H9 (cell line): ENCODE data around the gene MAP1LC3B. TPM values are rescaled to one million over a fixed set of nuclear protein-coding genes. Genes with fewer than 3 reads are reported as not detected.

Experiments
- DNase-seq: peaks from one replicate; pipeline ENCODE4 v3.0.0-alpha.2; 2017
- H2AFZ ChIP-seq: one replicate; pipeline ENCODE4 v1.6.1; 2013; ENCODE audit warnings: mild to moderate bottlenecking, low read length, control low read depth, moderate library complexity
- H2AK5ac ChIP-seq: 2 replicates; pipeline ENCODE4 v1.6.1; 2013; ENCODE audit warnings: low read length, control low read depth, mixed read lengths; ENCODE audit not compliant: insufficient read length
- H2BK120ac ChIP-seq: one replicate; pipeline ENCODE4 v1.6.1; 2013; ENCODE audit warnings: low read depth, mild to moderate bottlenecking, low read length, control low read depth, inconsistent platforms; ENCODE audit not compliant: poor library complexity, severe bottlenecking
- H2BK12ac ChIP-seq: 2 replicates; pipeline ENCODE4 v1.6.1; 2013; ENCODE audit warnings: low read length, control low read depth, mixed read lengths, low read depth; ENCODE audit not compliant: insufficient read length
- H2BK15ac ChIP-seq: 2 replicates; pipeline ENCODE4 v1.6.1; 2013; ENCODE audit warnings: low read depth, low read length, control low read depth
- H2BK20ac ChIP-seq: one replicate; pipeline ENCODE4 v1.6.1; 2013; ENCODE audit warnings: low read depth, mild to moderate bottlenecking, low read length, control low read depth, inconsistent platforms; ENCODE audit not compliant: poor library complexity, severe bottlenecking
- H2BK5ac ChIP-seq: 2 replicates; pipeline ENCODE4 v1.6.1; 2013; ENCODE audit warnings: low read length, control low read depth, mixed read lengths; ENCODE audit not compliant: insufficient read length
- H3K14ac ChIP-seq: 2 replicates; pipeline ENCODE4 v1.6.1; 2013; ENCODE audit warnings: low read length, control low read depth; ENCODE audit not compliant: insufficient read depth
- H3K18ac ChIP-seq: 2 replicates; pipeline ENCODE4 v1.6.1; 2013; ENCODE audit warnings: low read depth, mild to moderate bottlenecking, mixed read lengths, low read length, control low read depth; ENCODE audit not compliant: insufficient read length
- H3K23ac ChIP-seq: 2 replicates; pipeline ENCODE4 v1.6.1; 2013; ENCODE audit warnings: low read length, control low read depth, mixed read lengths, low read depth; ENCODE audit not compliant: insufficient read length
- H3K23me2 ChIP-seq: 2 replicates; pipeline ENCODE4 v1.6.1; 2013; ENCODE audit warnings: low read depth, mild to moderate bottlenecking, mixed read lengths, low read length, control low read depth; ENCODE audit not compliant: insufficient read length, poor library complexity, severe bottlenecking
- H3K27ac ChIP-seq: 2 replicates; pipeline ENCODE4 v1.5.1; 2013; ENCODE audit warnings: low read length, control low read depth, mixed read lengths, low read depth; ENCODE audit not compliant: insufficient read length
- H3K27me3 ChIP-seq: 2 replicates; pipeline ENCODE4 v1.6.1; 2013; ENCODE audit warnings: low read length, control low read depth, inconsistent platforms; ENCODE audit not compliant: insufficient read depth
- H3K4ac ChIP-seq: 2 replicates; pipeline ENCODE4 v1.6.1; 2013; ENCODE audit warnings: low read depth, mild to moderate bottlenecking, control low read depth, inconsistent platforms, low read length, moderate library complexity
- H3K4me1 ChIP-seq: 2 replicates; pipeline ENCODE4 v1.6.1; 2013; ENCODE audit warnings: low read length, control low read depth, inconsistent platforms; ENCODE audit not compliant: insufficient read depth
- H3K4me2 ChIP-seq: 2 replicates; pipeline ENCODE4 v1.6.1; 2013; ENCODE audit warnings: low read length, control low read depth, mixed read lengths; ENCODE audit not compliant: insufficient read length, insufficient read depth
- H3K56ac ChIP-seq: 2 replicates; pipeline ENCODE4 v1.6.1; 2013; ENCODE audit warnings: low read depth, mild to moderate bottlenecking, mixed read lengths, low read length, control low read depth; ENCODE audit not compliant: insufficient read length
- H3K79me1 ChIP-seq: 2 replicates; pipeline ENCODE4 v1.6.1; 2013; ENCODE audit warnings: low read depth, mild to moderate bottlenecking, moderate library complexity, low read length, control low read depth, inconsistent platforms; ENCODE audit not compliant: insufficient read depth, poor library complexity, severe bottlenecking
- H3K79me2 ChIP-seq: 2 replicates; pipeline ENCODE4 v1.6.1; 2013; ENCODE audit warnings: low read length, control low read depth, inconsistent platforms; ENCODE audit not compliant: insufficient read depth
- H3K9ac ChIP-seq: 2 replicates; pipeline ENCODE4 v1.6.1; 2013; ENCODE audit warnings: low read length, control low read depth, mixed read lengths; ENCODE audit not compliant: insufficient read length; ENCODE audit errors: extremely low read depth
- H3K9me3 ChIP-seq: one replicate; pipeline ENCODE4 v1.6.1; 2013; ENCODE audit warnings: low read depth, low read length, inconsistent platforms; ENCODE audit not compliant: control insufficient read depth
- H3T11ph ChIP-seq: one replicate; pipeline ENCODE4 v1.6.1; 2013; ENCODE audit warnings: mild to moderate bottlenecking, low read length, control low read depth, inconsistent platforms
- H4K20me1 ChIP-seq: one replicate; pipeline ENCODE4 v1.6.1; 2013; ENCODE audit not compliant: control insufficient read depth, insufficient read length, insufficient read depth
- H4K5ac ChIP-seq: 2 replicates; pipeline ENCODE4 v1.6.1; 2013; ENCODE audit warnings: low read depth, mild to moderate bottlenecking, mixed read lengths, low read length, control low read depth; ENCODE audit not compliant: insufficient read length
- H4K8ac ChIP-seq: replicated peaks from 2 replicates; pipeline ENCODE4 v1.6.1; 2013; ENCODE audit warnings: low read length, control low read depth, mixed read lengths, low read depth; ENCODE audit not compliant: insufficient read length
- H4K91ac ChIP-seq: 2 replicates; pipeline ENCODE4 v1.6.1; 2013; ENCODE audit warnings: low read depth, mild to moderate bottlenecking, moderate library complexity, mixed read lengths, low read length, control low read depth; ENCODE audit not compliant: insufficient read length
- H3K27ac Mint-ChIP-seq, 3 experiments: 2 replicates in 2 of 3; 3 replicates in 1 of 3; pipeline ENCODE4 v1.8.0; 2020 to 2021; ENCODE audit warnings: mixed read lengths in 3 of 3, mild to moderate bottlenecking in 1 of 3, moderate library complexity in 1 of 3
- H3K27me3 Mint-ChIP-seq: 2 replicates; pipeline ENCODE4 v1.8.0; 2021; ENCODE audit warnings: low read depth, mild to moderate bottlenecking, moderate library complexity, mixed read lengths
- H3K36me3 Mint-ChIP-seq, 3 experiments: 2 replicates in 2 of 3; 3 replicates in 1 of 3; pipeline ENCODE4 v1.8.0; 2020 to 2021; ENCODE audit warnings: low read depth in 3 of 3, mixed read lengths in 3 of 3; ENCODE audit not compliant: insufficient read depth in 1 of 3
- H3K4me1 Mint-ChIP-seq, 2 experiments: 2 replicates each; pipeline ENCODE4 v1.8.0; 2020; ENCODE audit warnings: mixed read lengths in 2 of 2
- H3K4me3 Mint-ChIP-seq, 2 experiments: 2 replicates in 1 of 2; 3 replicates in 1 of 2; pipeline ENCODE4 v1.8.0; 2020 to 2021; ENCODE audit warnings: mild to moderate bottlenecking in 2 of 2, mixed read lengths in 2 of 2, moderate library complexity in 1 of 2
- H3K9me3 Mint-ChIP-seq, 2 experiments: 2 replicates in 1 of 2; 3 replicates in 1 of 2; pipeline ENCODE4 v1.8.0; 2020; ENCODE audit warnings: mild to moderate bottlenecking in 2 of 2, mixed read lengths in 2 of 2, moderate library complexity in 1 of 2
- CTCF ChIP-seq: fragments of 200-600 bp; sonication (generic); conservative IDR thresholded peaks from 3 replicates; pipeline ENCODE4 v1.8.0; 2021; ENCODE audit warnings: antibody characterized with exemption, mild to moderate bottlenecking
- WGBS: extraction: QIAGEN DNeasy Blood & Tissue Kit; methylation state at CpG from one replicate; pipeline ENCODE4 v1.1.7; 2013; ENCODE audit warnings: missing lambda C conversion rate, low lambda C conversion rate, mixed read lengths; ENCODE audit not compliant: insufficient read length; ENCODE audit errors: extremely low coverage; 5-methylcytosine and 5-hydroxymethylcytosine counted together
- total RNA-seq: library from RNA; stranded (reverse); gene quantifications from 2 replicates; pipeline ENCODE4 v1.2.1, GENCODE V29; 2021

Gene MAP1LC3B
- total RNA-seq, 1 experiment from 2014 or later = 47.1 TPM

- H3K27ac Mint-ChIP-seq = no peak overlapping the region; a peak in 2 of 7 replicates
- no peaks in the 10 kb centered on the region for H3K23me2 ChIP-seq
- no peaks in the 10 kb centered on the region for H3K9me3 Mint-ChIP-seq
- H3K4me2 ChIP-seq = no peak overlapping the region
- H2BK20ac ChIP-seq = no peak overlapping the region
- no peak overlapping the region for H2AK5ac ChIP-seq
- no peaks in the 10 kb centered on the region for H4K20me1 ChIP-seq
- no peak overlapping the region for H3K9ac ChIP-seq
- no peaks in the 10 kb centered on the region for H3K27me3 ChIP-seq
- H3K9me3 ChIP-seq = no peaks in the 10 kb centered on the region
- no peak overlapping the region for H2AFZ ChIP-seq
- H3K36me3 Mint-ChIP-seq = peaks cover 25 to 71% (median 65%) of the 10 kb centered on the region in 3 experiments; a peak in 6 of 7 replicates
- H3T11ph ChIP-seq = no peak overlapping the region
- no peak overlapping the region for H2BK120ac ChIP-seq
- H2BK12ac ChIP-seq = no peak overlapping the region
- DNase-seq = no peak
- H3K4me1 ChIP-seq = no peaks in the 10 kb centered on the region
- H3K23ac ChIP-seq = no peak overlapping the region
- no peak overlapping the region for H3K18ac ChIP-seq
- H3K79me1 ChIP-seq = no peaks in the 10 kb centered on the region
- H3K56ac ChIP-seq = no peak overlapping the region
- no peak overlapping the region for H2BK15ac ChIP-seq
- no peak overlapping the region for H4K91ac ChIP-seq
- no peak overlapping the region for H3K4me3 Mint-ChIP-seq
- H4K5ac ChIP-seq = no peak overlapping the region
- no peaks in the 10 kb centered on the region; a peak in 1 of 4 replicates for H3K4me1 Mint-ChIP-seq
- TF ChIP-seq CTCF = no peak
- no CpG with 5 or more reads among the region's 31 CpGs for WGBS
- H3K27ac ChIP-seq = no peak overlapping the region
- H2BK5ac ChIP-seq = no peak overlapping the region
- H3K4ac ChIP-seq = no peak overlapping the region
- no peaks in the 10 kb centered on the region for H3K79me2 ChIP-seq
- no peak overlapping the region for H3K14ac ChIP-seq
- no peaks in the 10 kb centered on the region for H3K27me3 Mint-ChIP-seq
- no peak overlapping the region for H4K8ac ChIP-seq
These were observed 20.3 kb downstream of the MAP1LC3B start for GRCh38 chr16:87412371-87412995.
